ENCODE measurements around the gene S100PBP. TPM values are rescaled to one million over a fixed set of nuclear protein-coding genes. Genes with fewer than 3 reads are reported as not detected.

Gene S100PBP
- total and polyA plus RNA-seq, 4 donors, result 30.2 to 54.9 (median 48.4) TPM

DNA sequence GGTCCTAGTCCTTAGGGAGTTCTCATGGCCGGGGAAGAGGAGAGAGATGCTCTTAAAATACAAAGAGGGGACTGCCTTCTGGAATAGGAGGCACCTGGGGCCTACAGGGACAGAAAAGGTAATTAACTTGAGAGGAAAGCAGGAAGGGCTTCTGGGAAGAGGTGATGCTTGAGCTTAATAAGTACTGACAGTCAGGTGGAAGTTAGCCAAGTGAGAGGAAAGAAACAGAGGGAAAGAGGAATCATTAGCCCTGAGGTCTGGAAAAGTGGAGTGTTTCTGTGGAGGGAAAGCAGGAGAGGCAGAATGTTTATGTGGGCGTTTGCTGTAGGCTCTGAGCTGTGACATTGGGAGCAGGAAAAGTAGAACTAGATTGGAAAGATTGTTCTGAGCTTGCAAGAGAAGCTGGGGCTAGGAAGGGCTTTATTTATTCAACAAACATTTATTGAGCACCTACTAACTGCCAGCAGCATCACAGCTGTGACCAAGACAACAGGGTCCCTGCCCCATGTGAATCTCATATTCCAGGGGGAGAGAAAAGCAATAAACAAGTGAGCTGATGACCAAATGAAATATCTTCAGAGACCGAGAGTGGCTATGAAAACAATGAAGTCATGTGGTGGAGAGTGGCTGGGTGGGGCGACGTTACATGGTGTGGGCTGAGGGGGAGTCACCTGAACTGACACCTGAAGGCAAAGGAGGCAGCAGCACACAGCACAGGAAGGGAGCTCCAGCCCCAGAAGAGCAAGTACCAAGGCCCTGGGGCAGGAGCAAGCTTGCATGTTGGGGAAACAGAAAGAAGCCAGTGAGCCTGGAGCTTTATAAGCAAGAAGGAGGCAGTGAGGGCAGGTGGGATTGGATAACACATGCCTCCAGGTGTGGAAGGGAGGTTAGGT is 57.7 kb downstream of the S100PBP start:
- Histone ChIP-seq H3K36me3 (ENCODE audit: control insufficient read depth, insufficient read depth, low read length) (no peaks in the 10 kb centered on the region), H3K27ac (ENCODE audit: low read depth, low read length) (no peak overlapping the region), H3K27me3 (ENCODE audit: control insufficient read depth, insufficient read depth, low read length) (no peaks in the 10 kb centered on the region), H3K4me1 (ENCODE audit: control insufficient read depth, insufficient read depth, low read length) (peaks cover 54% of the 10 kb centered on the region), H3K9me3 (ENCODE audit: control insufficient read depth, insufficient read depth, low read length) (no peaks in the 10 kb centered on the region), H3K4me3 (ENCODE audit: low read depth, low read length) (no peak overlapping the region)
- 77% methylated on average over 5 of the region's 5 CpGs for WGBS (ENCODE audit: insufficient coverage)
- DNase-seq (ENCODE audit: low read depth in 4 of 6, low spot score in 6 of 6), result peak in 1 of 6 donors; percentile 1

GRCh38 chr1:32876341-32877210 is 59.1 kb downstream of the S100PBP start:
- Histone ChIP-seq H3K9me3 (ENCODE audit: control insufficient read depth, insufficient read depth, low read length) (no peaks in the 10 kb centered on the region), H3K27ac (ENCODE audit: low read depth, low read length) (no peak overlapping the region), H3K4me3 (ENCODE audit: low read depth, low read length) (no peak overlapping the region), H3K4me1 (ENCODE audit: control insufficient read depth, insufficient read depth, low read length) (peaks cover 50% of the 10 kb centered on the region), H3K27me3 (ENCODE audit: control insufficient read depth, insufficient read depth, low read length) (no peaks in the 10 kb centered on the region), H3K36me3 (ENCODE audit: control insufficient read depth, insufficient read depth, low read length) (no peaks in the 10 kb centered on the region)
- 39% methylated on average over 16 of the region's 16 CpGs for WGBS (ENCODE audit: insufficient coverage)
- peak in 1 of 6 donors; percentile 41 for DNase-seq (ENCODE audit: low read depth in 4 of 6, low spot score in 6 of 6)

DNA sequence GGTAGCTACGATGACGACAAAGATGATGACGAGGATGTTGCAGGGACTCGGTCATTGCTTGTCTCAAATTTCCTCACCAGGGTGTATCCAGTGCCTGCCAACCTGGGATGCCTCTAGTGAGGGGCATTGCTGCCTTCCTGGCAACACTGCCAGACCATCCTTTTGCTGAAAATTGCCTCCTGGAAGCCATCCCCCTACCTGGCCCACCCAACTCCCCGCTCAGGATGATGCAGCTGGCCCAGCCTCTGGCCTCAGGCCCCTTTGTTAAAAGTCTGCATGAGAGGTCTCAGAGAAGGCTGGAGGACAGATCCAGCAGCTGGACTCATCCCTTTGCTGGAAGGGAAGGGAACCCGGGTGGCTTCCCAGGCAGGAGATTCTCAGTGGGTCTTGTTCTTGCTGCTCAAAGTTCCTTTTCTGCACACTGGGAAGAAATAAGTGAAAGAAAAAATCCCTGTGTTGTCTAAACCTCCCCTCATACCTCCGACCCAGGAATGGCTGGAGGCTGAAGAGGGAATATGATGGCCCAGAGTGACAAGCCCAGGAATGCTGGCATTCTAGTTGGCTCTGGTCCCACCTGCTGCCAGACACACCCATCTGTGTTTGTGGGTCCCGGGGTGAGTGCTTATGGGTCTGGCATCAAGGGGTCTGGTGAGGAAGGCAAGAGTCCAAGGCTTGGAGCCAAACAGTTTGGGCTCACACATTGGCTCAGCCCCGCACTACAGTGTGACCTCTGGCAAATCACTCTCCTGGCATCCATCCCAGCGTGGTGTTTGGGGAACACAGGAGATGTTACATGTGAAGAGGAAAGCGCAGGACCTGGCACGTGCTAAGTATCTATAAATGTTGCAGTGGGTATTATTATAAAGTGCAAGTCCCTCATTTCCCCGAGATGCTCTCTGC is 60.0 kb downstream of the S100PBP start:
- 48% methylated on average over 12 of the region's 13 CpGs for WGBS (ENCODE audit: insufficient coverage)
- H3K27ac ChIP-seq (ENCODE audit: low read depth, low read length), result no peak overlapping the region
- H3K36me3 ChIP-seq (ENCODE audit: control insufficient read depth, insufficient read depth, low read length), result no peaks in the 10 kb centered on the region
- H3K4me3 ChIP-seq (ENCODE audit: low read depth, low read length), result no peak overlapping the region
- H3K9me3 ChIP-seq (ENCODE audit: control insufficient read depth, insufficient read depth, low read length), result no peaks in the 10 kb centered on the region
- peaks cover 50% of the 10 kb centered on the region for H3K4me1 ChIP-seq (ENCODE audit: control insufficient read depth, insufficient read depth, low read length)
- peak in 2 of 6 donors; percentile 84 to 92 for DNase-seq (ENCODE audit: low read depth in 4 of 6, low spot score in 6 of 6)
- no peaks in the 10 kb centered on the region for H3K27me3 ChIP-seq (ENCODE audit: control insufficient read depth, insufficient read depth, low read length)

- no peaks in the 10 kb centered on the region for H3K27me3 ChIP-seq (ENCODE audit: control insufficient read depth, insufficient read depth, low read length)
- peak in 2 of 6 donors; percentile 70 to 89 for DNase-seq (ENCODE audit: low read depth in 4 of 6, low spot score in 6 of 6)
- H3K4me1 ChIP-seq (ENCODE audit: control insufficient read depth, insufficient read depth, low read length), result peaks cover 46% of the 10 kb centered on the region
- H3K36me3 ChIP-seq (ENCODE audit: control insufficient read depth, insufficient read depth, low read length), result no peaks in the 10 kb centered on the region
- no peak overlapping the region for H3K27ac ChIP-seq (ENCODE audit: low read depth, low read length)
- H3K4me3 ChIP-seq (ENCODE audit: low read depth, low read length), result no peak overlapping the region
- H3K9me3 ChIP-seq (ENCODE audit: control insufficient read depth, insufficient read depth, low read length), result no peaks in the 10 kb centered on the region
- 41% methylated on average over 6 of the region's 6 CpGs for WGBS (ENCODE audit: insufficient coverage)
Observed at GRCh38 chr1:32878183-32878582, 60.7 kb downstream of the S100PBP start.

DNA sequence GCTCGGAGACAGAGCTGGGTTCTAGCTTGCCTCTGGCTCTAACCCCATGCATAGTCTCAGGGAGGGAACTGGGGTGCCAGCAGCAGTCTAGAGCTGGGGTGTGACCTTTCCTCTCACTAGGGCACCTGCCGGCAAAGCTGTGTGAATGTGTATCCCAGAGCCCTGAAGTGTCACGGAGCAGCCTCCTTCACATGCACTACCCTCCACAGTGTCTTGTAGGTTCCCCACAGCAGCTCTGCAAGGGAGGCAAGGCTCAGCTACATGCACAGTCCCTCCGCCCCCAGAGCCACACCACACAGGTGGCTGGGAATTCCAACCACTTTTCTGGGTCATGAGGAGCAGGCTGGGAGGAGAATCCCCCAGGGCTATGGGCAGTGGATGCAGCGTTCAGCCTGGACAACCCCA is 61.2 kb downstream of the S100PBP start:
- WGBS (ENCODE audit: insufficient coverage), result 60% methylated on average over 3 of the region's 5 CpGs
- H3K4me3 ChIP-seq (ENCODE audit: low read depth, low read length), result no peak overlapping the region

DNA sequence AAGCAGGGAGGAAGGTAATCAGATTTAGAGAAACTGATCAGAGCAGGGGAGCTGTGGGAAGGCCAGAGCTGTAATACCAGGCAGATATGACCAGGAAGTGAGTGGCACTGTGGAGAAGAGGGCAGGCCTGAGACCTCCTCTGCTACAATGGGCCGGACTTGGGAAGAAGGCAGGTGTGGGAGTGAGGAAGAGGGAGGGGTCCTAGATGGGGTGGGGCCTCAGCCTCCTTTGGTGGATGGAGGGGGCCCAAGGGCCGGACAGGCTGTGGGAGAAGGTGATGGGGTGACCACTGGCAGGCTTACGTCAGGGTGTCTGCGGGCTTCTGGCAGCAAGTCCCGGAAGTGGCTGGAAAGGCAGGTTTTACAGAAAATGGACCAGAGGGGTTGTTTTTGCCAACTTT is 63.8 kb downstream of the S100PBP start:
- WGBS (ENCODE audit: insufficient coverage), result 79% methylated on average over 5 of the region's 5 CpGs
- no peak overlapping the region for H3K4me3 ChIP-seq (ENCODE audit: low read depth, low read length)
- no peak overlapping the region for H3K27ac ChIP-seq (ENCODE audit: low read depth, low read length)
- H3K27me3 ChIP-seq (ENCODE audit: control insufficient read depth, insufficient read depth, low read length), result peaks cover 7% of the 10 kb centered on the region
- no peaks in the 10 kb centered on the region for H3K36me3 ChIP-seq (ENCODE audit: control insufficient read depth, insufficient read depth, low read length)
- H3K9me3 ChIP-seq (ENCODE audit: control insufficient read depth, insufficient read depth, low read length), result no peaks in the 10 kb centered on the region
- H3K4me1 ChIP-seq (ENCODE audit: control insufficient read depth, insufficient read depth, low read length), result peaks cover 67% of the 10 kb centered on the region
- DNase-seq (ENCODE audit: low read depth in 4 of 6, low spot score in 6 of 6), result no peak

More for the DNA sequence above, 61.2 kb downstream of the S100PBP start:
- no peak for DNase-seq (ENCODE audit: low read depth in 4 of 6, low spot score in 6 of 6)
- no peaks in the 10 kb centered on the region for H3K9me3 ChIP-seq (ENCODE audit: control insufficient read depth, insufficient read depth, low read length)
- H3K4me1 ChIP-seq (ENCODE audit: control insufficient read depth, insufficient read depth, low read length), result peaks cover 46% of the 10 kb centered on the region
- H3K27me3 ChIP-seq (ENCODE audit: control insufficient read depth, insufficient read depth, low read length), result no peaks in the 10 kb centered on the region
- no peak overlapping the region for H3K27ac ChIP-seq (ENCODE audit: low read depth, low read length)
- no peaks in the 10 kb centered on the region for H3K36me3 ChIP-seq (ENCODE audit: control insufficient read depth, insufficient read depth, low read length)

GRCh38 chr1:32881871-32882850 is 64.7 kb downstream of the S100PBP start:
- Histone ChIP-seq H3K36me3 (ENCODE audit: control insufficient read depth, insufficient read depth, low read length) (no peaks in the 10 kb centered on the region), H3K9me3 (ENCODE audit: control insufficient read depth, insufficient read depth, low read length) (no peaks in the 10 kb centered on the region), H3K4me3 (ENCODE audit: low read depth, low read length) (no peak overlapping the region), H3K4me1 (ENCODE audit: control insufficient read depth, insufficient read depth, low read length) (peaks cover 66% of the 10 kb centered on the region), H3K27ac (ENCODE audit: low read depth, low read length) (no peak overlapping the region), H3K27me3 (ENCODE audit: control insufficient read depth, insufficient read depth, low read length) (peaks cover 14% of the 10 kb centered on the region)
- WGBS (ENCODE audit: insufficient coverage), result 14% methylated on average over 18 of the region's 22 CpGs
- peak in 2 of 6 donors; percentile 84 to 94 for DNase-seq (ENCODE audit: low read depth in 4 of 6, low spot score in 6 of 6)

GRCh38 chr1:32883338-32884031 is 66.0 kb downstream of the S100PBP start:
- 70% methylated on average over 2 of the region's 7 CpGs for WGBS (ENCODE audit: insufficient coverage)
- H3K27me3 ChIP-seq (ENCODE audit: control insufficient read depth, insufficient read depth, low read length), result peaks cover 20% of the 10 kb centered on the region

More at GRCh38 chr1:32883338-32884031, 66.0 kb downstream of the S100PBP start:
- no peak for DNase-seq (ENCODE audit: low read depth in 4 of 6, low spot score in 6 of 6)
- Histone ChIP-seq H3K4me3 (ENCODE audit: low read depth, low read length) (no peak overlapping the region), H3K36me3 (ENCODE audit: control insufficient read depth, insufficient read depth, low read length) (no peaks in the 10 kb centered on the region), H3K27ac (ENCODE audit: low read depth, low read length) (no peak overlapping the region), H3K4me1 (ENCODE audit: control insufficient read depth, insufficient read depth, low read length) (peaks cover 59% of the 10 kb centered on the region), H3K9me3 (ENCODE audit: control insufficient read depth, insufficient read depth, low read length) (no peaks in the 10 kb centered on the region)
